Measurements from ENCODE around the gene NT5C3B. TPM values are rescaled to one million over a fixed set of nuclear protein-coding genes. Genes with fewer than 3 reads are reported as not detected.

NT5C3B gene
- total and polyA plus RNA-seq, 2 donors (not counting 1 experiment from before 2014, with no cell fraction given): 49.6 to 50.1 TPM

GRCh38 chr17:41786227-41787020 is 49.6 kb downstream of the NT5C3B start, which contains the start of gene JUP:
JUP (minus strand) TSS chr17:41786711; CDS start chr17:41771854, 14,857 bp downstream.
- no peaks in the 10 kb centered on the region for H3K9me3 Mint-ChIP-seq (ENCODE audit: insufficient read depth)
- H2AFZ ChIP-seq (ENCODE audit: insufficient read depth, low read depth, low read length, poor library complexity, severe bottlenecking): peak within 1 kb of the TSS; percentile 85
- H3K27ac ChIP-seq (ENCODE audit: low read length in 2 of 2): peak within 1 kb of the TSS; percentile 64 to 72
- H3K27me3 ChIP-seq (replicated peaks in 1 of 4; ENCODE audit: control extremely low read depth in 1 of 4, control insufficient read depth in 3 of 4, insufficient read depth in 4 of 4, low read length in 3 of 4): no peaks in the 10 kb centered on the region
- peak within 1 kb of the TSS; percentile 73 for H3K9ac ChIP-seq (ENCODE audit: low read length)
- H3K4me3 ChIP-seq (ENCODE audit: control extremely low read depth in 1 of 5, extremely low read depth in 1 of 5, insufficient read depth in 1 of 5, low read depth in 2 of 5, low read length in 4 of 5): peak within 1 kb of the TSS; percentile 53 to 76 (median 68)
- peaks cover 45% of the 10 kb centered on the region for H3K4me1 Mint-ChIP-seq
- H4K20me1 ChIP-seq (ENCODE audit: control insufficient read depth, insufficient read depth, low read length, poor library complexity, severe bottlenecking): peaks cover 22% of the 10 kb centered on the region
- H3K4me2 ChIP-seq (replicated peaks; ENCODE audit: low read depth, low read length, poor library complexity, severe bottlenecking): peak within 1 kb of the TSS; percentile 83
- WGBS (ENCODE audit: insufficient coverage): under 1% methylated on average over 77 of the region's 79 CpGs
- TF ChIP-seq EZH2 (IDR thresholded peaks at IDR 0.05; ENCODE audit: borderline replicate concordance, insufficient read depth, low read depth, low read length, poor library complexity, severe bottlenecking) (no peak), CTCF (IDR thresholded peaks at IDR 0.05) (peak; percentile 78)
- peaks cover 31% of the 10 kb centered on the region for H3K79me2 ChIP-seq (ENCODE audit: control insufficient read depth, insufficient read depth, low read length)
- H3K27me3 Mint-ChIP-seq: no peaks in the 10 kb centered on the region
- ChIA-PET CTCF (interaction anchor here (0.9 to 4.8 kb wide), 15 partner anchors 8 to 231 kb away, joined by 3 to 63 read pairs (median 6); partner anchors contain the start of genes DNAJC7, EIF1, FKBP10 and P3H4), POLR2A (interaction anchor here (1.0 to 2.1 kb wide), 7 partner anchors 11 to 602 kb away, joined by 3 to 14 read pairs (median 3); partner anchors contain the start of genes EIF1 and STAT3)
- peaks cover 33 to 52% of the 10 kb centered on the region in 2 donors for H3K4me1 ChIP-seq (ENCODE audit: control insufficient read depth in 2 of 2, insufficient read depth in 2 of 2, low read length in 2 of 2)
- DNase-seq: peak; percentile 97
- peak; percentile 90 for ATAC-seq (ENCODE audit: low read depth)
- intact Hi-C loops (cut with micrococcal nuclease): loop anchor here (1.0 to 5.0 kb wide), 5 partner anchors 15 to 131 kb away; partner anchors contain the start of genes ACLY, EIF1 and P3H4
- no peaks in the 10 kb centered on the region for H3K36me3 ChIP-seq (replicated peaks in 1 of 2; ENCODE audit: control extremely low read depth in 1 of 2, control insufficient read depth in 1 of 2, extremely low read depth in 1 of 2, insufficient read depth in 2 of 2, low read length in 1 of 2)
- H3K9me3 ChIP-seq (ENCODE audit: control extremely low read depth in 1 of 3, control insufficient read depth in 2 of 3, insufficient read depth in 1 of 3, low read length in 2 of 3): peaks cover 0 to 4% (median 0%) of the 10 kb centered on the region in 3 donors
- H3K4me3 Mint-ChIP-seq: peak within 1 kb of the TSS; percentile 88
- peak within 1 kb of the TSS; percentile 86 for H3K27ac Mint-ChIP-seq
